Measurements from ENCODE around the gene DPP10.
A peak's percentile ranks its signal among the peaks of the same experiment; 100 is the strongest.

DPP10 gene

GRCh38 chr2:115163572-115163971 lies 721.1 kb downstream of the DPP10 start:
- DNase-seq, result peak; percentile 6

- peak; percentile 35 for DNase-seq
Measured at GRCh38 chr2:115165529-115166109, 723.2 kb downstream of the DPP10 start.

GRCh38 chr2:115168457-115168856 lies 726.0 kb downstream of the DPP10 start:
- no peak for DNase-seq

GRCh38 chr2:115169814-115170213 lies 727.4 kb downstream of the DPP10 start:
- DNase-seq, result no peak

- no peak for DNase-seq
Measured at GRCh38 chr2:115171751-115172150, 729.3 kb downstream of the DPP10 start.

- no peak for DNase-seq
Measured at GRCh38 chr2:115174651-115175050, 732.2 kb downstream of the DPP10 start.

GRCh38 chr2:115183144-115183543 lies 740.7 kb downstream of the DPP10 start:
- no peak for DNase-seq

- DNase-seq, result no peak
Measured at GRCh38 chr2:115190459-115190858, 748.0 kb downstream of the DPP10 start.

- no peak for DNase-seq
Measured at GRCh38 chr2:115194623-115195022, 752.2 kb downstream of the DPP10 start.

GRCh38 chr2:115196587-115196986 lies 754.1 kb downstream of the DPP10 start:
- DNase-seq, result no peak

- no peak for DNase-seq
Measured at GRCh38 chr2:115199966-115200365, 757.5 kb downstream of the DPP10 start.

- no peak for DNase-seq
Measured at GRCh38 chr2:115201386-115201785, 758.9 kb downstream of the DPP10 start.

- no peak for DNase-seq
Measured at GRCh38 chr2:115208493-115209164, 766.2 kb downstream of the DPP10 start.

- no peak for DNase-seq
Measured at GRCh38 chr2:115214050-115214449, 771.6 kb downstream of the DPP10 start.

GRCh38 chr2:115219296-115219695 lies 776.9 kb downstream of the DPP10 start:
- no peak for DNase-seq

GRCh38 chr2:115234186-115234585 lies 791.7 kb downstream of the DPP10 start:
- no peak for DNase-seq

- no peak for DNase-seq
Measured at GRCh38 chr2:115234737-115235136, 792.3 kb downstream of the DPP10 start.

- DNase-seq, result peak; percentile 34
Measured at GRCh38 chr2:115248066-115248465, 805.6 kb downstream of the DPP10 start.

GRCh38 chr2:115277366-115277765 lies 834.9 kb downstream of the DPP10 start:
- DNase-seq, result no peak

GRCh38 chr2:115285416-115285815 lies 843.0 kb downstream of the DPP10 start:
- no peak for DNase-seq

- no peak for DNase-seq
Measured at GRCh38 chr2:115290478-115290877, 848.0 kb downstream of the DPP10 start.

GRCh38 chr2:115292742-115293141 lies 850.3 kb downstream of the DPP10 start:
- no peak for DNase-seq

GRCh38 chr2:115294999-115295398 lies 852.6 kb downstream of the DPP10 start:
- DNase-seq, result no peak

GRCh38 chr2:115297056-115297455 lies 854.6 kb downstream of the DPP10 start:
- no peak for DNase-seq

GRCh38 chr2:115299199-115299598 lies 856.8 kb downstream of the DPP10 start:
- DNase-seq, result no peak
